H1 (cell line): ENCODE data around the gene FOXO1. TPM values are rescaled to one million over a fixed set of nuclear protein-coding genes. Genes with fewer than 3 reads are reported as not detected.
A peak's percentile ranks its signal among the peaks of the same experiment; 100 is the strongest.

Experiments used
- CTCF ChIA-PET: fragments of 300-600 bp; sonication (Branson Sonifier 250); formaldehyde crosslinking; loops from one replicate; lab custom pipeline; 2021; ENCODE audit not compliant: partially characterized antibody; lab: Charles Lee
- POLR2A ChIA-PET: fragments of 300-600 bp; sonication (Branson Sonifier 250); formaldehyde crosslinking; loops from one replicate; lab custom pipeline; 2021; ENCODE audit warnings: inconsistent platforms; ENCODE audit not compliant: partially characterized antibody; lab: Charles Lee
- DNase-seq, 2 experiments: peaks; one replicate each; pipeline versions ENCODE4 v3.0.0 to v3.0.0-alpha.2; 2010 to 2022; ENCODE audit warnings: low spot score in 2 of 2, low read depth in 1 of 2, mixed read lengths in 1 of 2
- FAIRE-seq: peaks from 2 replicates; lab custom pipeline; 2011; peaks lifted over from hg19 to GRCh38; lab: Jason Lieb, UNC
- H2AFZ ChIP-seq: 2 replicates; pipeline ENCODE4 v1.8.1; 2012; ENCODE audit warnings: low read length, inconsistent platforms
- H2AK5ac ChIP-seq: 2 replicates; pipeline ENCODE4 v1.6.1; 2013; ENCODE audit warnings: low read depth, low read length
- H2BK120ac ChIP-seq: replicated peaks from 2 replicates; pipeline ENCODE3; 2013; ENCODE audit warnings: low read depth, low read length, inconsistent platforms
- H2BK12ac ChIP-seq: 2 replicates; pipeline ENCODE4 v1.6.1; 2013; ENCODE audit warnings: low read depth, low read length
- H2BK15ac ChIP-seq: 2 replicates; pipeline ENCODE4 v1.6.1; 2013; ENCODE audit warnings: low read length
- H2BK20ac ChIP-seq: 2 replicates; pipeline ENCODE4 v1.6.1; 2013; ENCODE audit warnings: low read length
- H2BK5ac ChIP-seq: 2 replicates; pipeline ENCODE4 v1.6.1; 2013; ENCODE audit warnings: low read depth, low read length
- H3K14ac ChIP-seq: 2 replicates; pipeline ENCODE4 v1.6.1; 2013; ENCODE audit warnings: inconsistent platforms; ENCODE audit not compliant: insufficient read length
- H3K18ac ChIP-seq: 2 replicates; pipeline ENCODE4 v1.6.1; 2013; ENCODE audit warnings: low read length; ENCODE audit errors: extremely low read depth
- H3K23ac ChIP-seq: 2 replicates; pipeline ENCODE4 v1.6.1; 2013; ENCODE audit warnings: inconsistent platforms; ENCODE audit not compliant: insufficient read length
- H3K23me2 ChIP-seq: 2 replicates; pipeline ENCODE4 v1.6.1; 2013; ENCODE audit warnings: low read depth, low read length
- H3K27ac ChIP-seq: 2 replicates; pipeline ENCODE4 v1.6.1; 2011; ENCODE audit warnings: low read depth, low read length, inconsistent platforms
- H3K27me3 ChIP-seq, 4 experiments: replicated peaks in 1 of 4; 1 replicate in 1 of 4; 2 replicates in 3 of 4; pipeline versions ENCODE4 v1.6.1 to v1.8.1; 2011 to 2013; ENCODE audit warnings: low read length in 3 of 4, mild to moderate bottlenecking in 3 of 4, inconsistent platforms in 2 of 4, mixed read lengths in 2 of 4, moderate library complexity in 1 of 4; ENCODE audit not compliant: control insufficient read depth in 3 of 4, insufficient read depth in 3 of 4; ENCODE audit errors: extremely low read depth in 1 of 4
- H3K36me3 ChIP-seq, 4 experiments: 2 replicates each; pipeline versions ENCODE4 v1.6.1 to v1.8.1; 2011 to 2013; ENCODE audit warnings: mild to moderate bottlenecking in 4 of 4, low read length in 3 of 4, moderate library complexity in 2 of 4, control low read depth in 1 of 4, inconsistent platforms in 1 of 4; ENCODE audit not compliant: insufficient read depth in 4 of 4, control insufficient read depth in 2 of 4
- H3K4ac ChIP-seq: replicated peaks from 2 replicates; pipeline ENCODE3; 2013; ENCODE audit warnings: low read length, low read depth, mixed read lengths, inconsistent platforms; ENCODE audit not compliant: insufficient read length
- H3K4me1 ChIP-seq, 4 experiments: replicated peaks in 1 of 4; 1 replicate in 1 of 4; 2 replicates in 3 of 4; pipeline versions ENCODE4 v1.6.1 to v1.8.1; 2011 to 2013; ENCODE audit warnings: low read length in 3 of 4, inconsistent platforms in 2 of 4, mixed read lengths in 1 of 4; ENCODE audit not compliant: insufficient read depth in 4 of 4, control insufficient read depth in 3 of 4
- H3K4me2 ChIP-seq, 2 experiments: 2 replicates each; pipeline versions ENCODE4 v1.6.1 to v1.8.1; 2011 to 2013; ENCODE audit warnings: low read depth in 2 of 2, low read length in 2 of 2, control low read depth in 1 of 2, inconsistent platforms in 1 of 2, mild to moderate bottlenecking in 1 of 2; ENCODE audit not compliant: insufficient read depth in 1 of 2
- H3K4me3 ChIP-seq, 4 experiments: fragments of 200-600, 300-600 bp in 1 of 4; sonication (generic), shearing (Covaris generic), sonication (Bioruptor Twin) in 1 of 4; 2 replicates each; pipeline versions ENCODE4 v1.5.1 to v1.8.1; 2011 to 2016; ENCODE audit warnings: low read length in 4 of 4, low read depth in 3 of 4, control low read depth in 2 of 4, inconsistent platforms in 2 of 4, mild to moderate bottlenecking in 2 of 4, mixed read lengths in 1 of 4, moderate library complexity in 1 of 4; ENCODE audit not compliant: insufficient read depth in 2 of 4; ENCODE audit errors: extremely low read depth in 1 of 4
- H3K56ac ChIP-seq: replicated peaks from 2 replicates; pipeline ENCODE3; 2013; ENCODE audit warnings: low read depth, mild to moderate bottlenecking, mixed read lengths, low read length, inconsistent platforms; ENCODE audit not compliant: insufficient read length
- H3K79me1 ChIP-seq: 2 replicates; pipeline ENCODE4 v1.6.1; 2013; ENCODE audit warnings: low read depth, low read length, control low read depth
- H3K79me2 ChIP-seq, 2 experiments: 2 replicates each; pipeline versions ENCODE4 v1.6.1 to v1.8.1; 2012 to 2013; ENCODE audit warnings: low read length in 2 of 2, mild to moderate bottlenecking in 2 of 2, inconsistent platforms in 1 of 2; ENCODE audit not compliant: insufficient read depth in 2 of 2, control insufficient read depth in 1 of 2
- H3K9ac ChIP-seq, 4 experiments: replicated peaks in 1 of 4; 1 replicate in 1 of 4; 2 replicates in 3 of 4; pipeline versions ENCODE4 v1.6.1 to v1.8.1; 2011 to 2013; ENCODE audit warnings: low read depth in 3 of 4, low read length in 3 of 4, control low read depth in 2 of 4, mild to moderate bottlenecking in 2 of 4, moderate library complexity in 2 of 4, inconsistent platforms in 1 of 4; ENCODE audit errors: extremely low read depth in 1 of 4
- H3K9me3 ChIP-seq, 2 experiments: 2 replicates each; pipeline versions ENCODE4 v1.6.1 to v1.8.1; 2012 to 2013; ENCODE audit warnings: mild to moderate bottlenecking in 2 of 2, moderate library complexity in 2 of 2, control low read depth in 1 of 2, inconsistent platforms in 1 of 2, low read depth in 1 of 2, low read length in 1 of 2, mixed read lengths in 1 of 2; ENCODE audit not compliant: insufficient read depth in 2 of 2
- H4K20me1 ChIP-seq, 2 experiments: replicated peaks in 1 of 2; 2 replicates each; pipeline versions ENCODE3 to v1.8.1; 2011 to 2013; ENCODE audit warnings: inconsistent platforms in 2 of 2, low read length in 2 of 2, mild to moderate bottlenecking in 1 of 2; ENCODE audit not compliant: insufficient read depth in 2 of 2, control insufficient read depth in 1 of 2
- H4K5ac ChIP-seq: 2 replicates; pipeline ENCODE4 v1.6.1; 2013; ENCODE audit warnings: low read length, low read depth, mixed read lengths, inconsistent platforms; ENCODE audit not compliant: insufficient read length
- H4K8ac ChIP-seq: 2 replicates; pipeline ENCODE4 v1.8.0; 2013; ENCODE audit warnings: mild to moderate bottlenecking, moderate library complexity, low read length, inconsistent platforms; ENCODE audit not compliant: insufficient read depth; ENCODE audit errors: extremely low read depth
- H4K91ac ChIP-seq: replicated peaks from 2 replicates; pipeline ENCODE3; 2013; ENCODE audit warnings: low read length, mixed read lengths, inconsistent platforms; ENCODE audit not compliant: insufficient read length
- ASH2L ChIP-seq: fragments of 200-600, 300-600 bp; sonication (generic); IDR thresholded peaks from one replicate; pipeline ENCODE4 v1.7.1; 2017; ENCODE audit warnings: low read length
- EP300 ChIP-seq, 2 experiments: IDR thresholded peaks; 1 replicate in 1 of 2; 2 replicates in 1 of 2; pipeline ENCODE4 v1.6.1; 2011 to 2012; ENCODE audit warnings: low read depth in 2 of 2, low read length in 2 of 2, mild to moderate bottlenecking in 2 of 2, borderline replicate concordance in 1 of 2, inconsistent platforms in 1 of 2, moderate library complexity in 1 of 2
- GABPA ChIP-seq: IDR thresholded peaks from 2 replicates; pipeline ENCODE4 v1.6.1; 2011; ENCODE audit warnings: mild to moderate bottlenecking, low read length, moderate library complexity, borderline replicate concordance; ENCODE audit not compliant: insufficient read depth
- JUND ChIP-seq: IDR thresholded peaks from 2 replicates; pipeline ENCODE4 v1.6.1; 2011; ENCODE audit warnings: mild to moderate bottlenecking, improper control_type of control experiment, low read length
- KDM1A ChIP-seq: fragments of 200-600, 300-600 bp; sonication (generic); IDR thresholded peaks from 2 replicates; pipeline ENCODE4 v1.7.1; 2016; ENCODE audit warnings: mild to moderate bottlenecking, low read length, borderline replicate concordance
- MAX ChIP-seq: IDR thresholded peaks from 2 replicates; pipeline ENCODE4 v1.6.1; 2012; ENCODE audit warnings: inconsistent platforms
- NANOG ChIP-seq: IDR thresholded peaks from 2 replicates; pipeline ENCODE4 v1.6.1; 2011; ENCODE audit warnings: low read length, low read depth, mild to moderate bottlenecking, inconsistent platforms; ENCODE audit not compliant: insufficient read depth, poor library complexity, severe bottlenecking
- POLR2A ChIP-seq, 2 experiments: IDR thresholded peaks; 1 replicate in 1 of 2; 2 replicates in 1 of 2; pipeline ENCODE4 v1.6.1; 2011; ENCODE audit warnings: low read depth in 2 of 2, low read length in 2 of 2, mild to moderate bottlenecking in 2 of 2; ENCODE audit errors: control extremely low read depth in 1 of 2
- POU5F1 ChIP-seq: IDR thresholded peaks from 2 replicates; pipeline ENCODE4 v1.6.1; 2011; ENCODE audit warnings: low read depth, mild to moderate bottlenecking, low read length, moderate library complexity
- RXRA ChIP-seq: IDR thresholded peaks from 2 replicates; pipeline ENCODE4 v1.6.1; 2011; ENCODE audit warnings: low read depth, mild to moderate bottlenecking, low read length, moderate library complexity; ENCODE audit not compliant: insufficient read depth
- TAF7 ChIP-seq: optimal IDR thresholded peaks from 2 replicates; pipeline ENCODE3; 2011; ENCODE audit warnings: low read depth, mild to moderate bottlenecking, inconsistent platforms, low read length, moderate library complexity, borderline replicate concordance
- TBP ChIP-seq: IDR thresholded peaks from 2 replicates; pipeline ENCODE4 v1.6.1; 2011; ENCODE audit warnings: low read depth, low read length, improper control_type of control experiment
- WGBS, 2 experiments: shearing (Covaris generic) in 1 of 2; methylation state at CpG; one replicate each; pipeline versions ENCODE4 v1.1.6 to v1.1.7; 2013 to 2015; ENCODE audit warnings: low lambda C conversion rate in 2 of 2, mixed read lengths in 2 of 2, inconsistent platforms in 1 of 2, low coverage in 1 of 2, missing lambda C conversion rate in 1 of 2; ENCODE audit not compliant: insufficient replicate concordance in 2 of 2, insufficient coverage in 1 of 2, insufficient read length in 1 of 2; ENCODE audit errors: extremely low coverage in 1 of 2, missing lambda C conversion rate in 1 of 2; 5-methylcytosine and 5-hydroxymethylcytosine counted together
- polyA plus RNA-seq, 7 experiments: library from polyadenylated mRNA; depleted of rRNA in 3 of 7; stranded (reverse) in 5 of 7; unstranded in 2 of 7; fragments of >200 nt in 5 of 7; fragments of 200-250 nt in 2 of 7; gene quantifications; 1 replicate in 5 of 7; 2 replicates in 1 of 7; 4 replicates in 1 of 7; pipeline versions ENCODE4 v1.2.1 to v1.2.3, GENCODE V29; 2011 to 2013; ENCODE audit warnings: missing spikeins in 2 of 7, mixed read lengths in 2 of 7
- total RNA-seq: library from RNA; stranded (reverse); fragmentation: NEBNext Ultra II Directional; extraction: Animal tissue kit (Norgen Biotek cat#: 25700); gene quantifications from 2 replicates; pipeline ENCODE4 v1.2.1, GENCODE V29; 2021

Gene FOXO1
- total and polyA plus RNA-seq, 2 of the 8 experiments (the other 6 are each of a cell fraction or from before 2014, with no cell fraction given): 35.3 to 56.9 TPM

- no peak overlapping the region for H2BK12ac ChIP-seq
- ChIA-PET CTCF (interaction anchor here (1.2 to 1.4 kb wide), 2 partner anchors 20 to 115 kb away, joined by 4 to 5 read pairs; no protein-coding TSS in a partner anchor), POLR2A (no interaction called here)
- peaks cover 8 to 17% (median 10%) of the 10 kb centered on the region in 4 experiments; a peak in 5 of 7 replicates for H3K4me1 ChIP-seq
- no peak overlapping the region for H3K9ac ChIP-seq
- no peak overlapping the region for H2AK5ac ChIP-seq
- H3K36me3 ChIP-seq: peaks cover 0 to 3% (median under 1%) of the 10 kb centered on the region in 4 experiments; a peak in 2 of 8 replicates
- H3K14ac ChIP-seq: no peak overlapping the region
- H3K23me2 ChIP-seq: peaks cover 7% of the 10 kb centered on the region
- H3K4ac ChIP-seq: no peak overlapping the region
- H3K4me3 ChIP-seq: peak overlapping the region in 1 of 4 experiments; percentile 98; a peak in 2 of 8 replicates
- H4K91ac ChIP-seq: no peak overlapping the region
- H3K56ac ChIP-seq: no peak overlapping the region
- H4K5ac ChIP-seq: peak overlapping the region; percentile 67
- H2BK5ac ChIP-seq: no peak overlapping the region
- peak overlapping the region; percentile 81 to 90; a peak in 2 of 4 replicates for H3K4me2 ChIP-seq
- TF ChIP-seq POU5F1: no peak
- TF ChIP-seq ASH2L: no peak
- TF ChIP-seq KDM1A: no peak
- no peak for TF ChIP-seq TBP
- no peak for TF ChIP-seq JUND
- TF ChIP-seq POLR2A (IDR thresholded peaks at IDR 0.05; ENCODE audit: control extremely low read depth in 1 of 2, low read depth in 2 of 2, low read length in 2 of 2): no peak
- TF ChIP-seq GABPA: no peak
- TF ChIP-seq TAF7: no peak
- no peak for TF ChIP-seq NANOG
- no peak for TF ChIP-seq EP300 (IDR thresholded peaks at IDR 0.05; ENCODE audit: borderline replicate concordance in 1 of 2, low read depth in 2 of 2, low read length in 2 of 2)
- TF ChIP-seq MAX: no peak
- no peak for TF ChIP-seq RXRA
- peaks cover 39 to 93% of the 10 kb centered on the region in 2 experiments for H3K79me2 ChIP-seq
- no peak overlapping the region for H2BK15ac ChIP-seq
- H4K8ac ChIP-seq: no peak overlapping the region
- 85% methylated on average over 10 of the region's 10 CpGs; no CpG with 5 or more reads in 1 of the 2 experiments for WGBS, 2 experiments
- H2BK20ac ChIP-seq: no peak overlapping the region
- no peak overlapping the region for H3K18ac ChIP-seq
- H2AFZ ChIP-seq: no peak overlapping the region
- H3K23ac ChIP-seq: no peak overlapping the region
- peaks cover 3% of the 10 kb centered on the region; the same call in 1 of the 2 replicates for H3K79me1 ChIP-seq
- H3K27me3 ChIP-seq: no peaks in the 10 kb centered on the region
- no peak overlapping the region for H3K27ac ChIP-seq
- FAIRE-seq: no peak
- H2BK120ac ChIP-seq: no peak overlapping the region
- DNase-seq: no peak
- peaks cover 8 to 11% of the 10 kb centered on the region in 2 experiments for H4K20me1 ChIP-seq
- no peaks in the 10 kb centered on the region for H3K9me3 ChIP-seq
Measured at GRCh38 chr13:40661875-40662665, 4.4 kb downstream of the FOXO1 start.
